ENCODE measurements around the gene ARL4A. TPM values are rescaled to one million over a fixed set of nuclear protein-coding genes. Genes with fewer than 3 reads are reported as not detected.

ARL4A gene
- total and polyA plus RNA-seq, 9 of the 15 experiments (the other 6 are each of a cell fraction or from before 2014, with no cell fraction given) = 118 to 688 (median 172) TPM

- 0 out of 6 replicates have a peak, but pooled peaks of 1 of the 3 experiments have one; percentile 21 for TF ChIP-seq ZBTB11 (CRISPR knock-in tag; IDR thresholded peaks at IDR 0.05)
- no peak for TF ChIP-seq ESRRB (CRISPR knock-in tag; IDR thresholded peaks at IDR 0.05; ENCODE audit: borderline replicate concordance)
- peak; percentile 9; the same call in 1 of the 2 replicates for TF ChIP-seq NR2C1 (IDR thresholded peaks at IDR 0.05)
- no peak for TF ChIP-seq NR2C1 (tag; IDR thresholded peaks at IDR 0.05)
- peak; percentile 82 for TF ChIP-seq ZNF384 (IDR thresholded peaks at IDR 0.05; ENCODE audit: low read depth, low read length)
- TF ChIP-seq SMARCE1 (IDR thresholded peaks at IDR 0.05) = peak; percentile 50; the same call in 1 of the 2 replicates
- TF ChIP-seq, protein P1, sequence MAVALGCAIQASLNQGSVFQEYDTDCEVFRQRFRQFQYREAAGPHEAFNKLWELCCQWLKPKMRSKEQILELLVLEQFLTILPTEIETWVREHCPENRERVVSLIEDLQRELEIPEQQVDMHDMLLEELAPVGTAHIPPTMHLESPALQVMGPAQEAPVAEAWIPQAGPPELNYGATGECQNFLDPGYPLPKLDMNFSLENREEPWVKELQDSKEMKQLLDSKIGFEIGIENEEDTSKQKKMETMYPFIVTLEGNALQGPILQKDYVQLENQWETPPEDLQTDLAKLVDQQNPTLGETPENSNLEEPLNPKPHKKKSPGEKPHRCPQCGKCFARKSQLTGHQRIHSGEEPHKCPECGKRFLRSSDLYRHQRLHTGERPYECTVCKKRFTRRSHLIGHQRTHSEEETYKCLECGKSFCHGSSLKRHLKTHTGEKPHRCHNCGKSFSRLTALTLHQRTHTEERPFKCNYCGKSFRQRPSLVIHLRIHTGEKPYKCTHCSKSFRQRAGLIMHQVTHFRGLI (CRISPR knock-in tag; IDR thresholded peaks at IDR 0.05) = no peak
- peak; percentile 44; the same call in 1 of the 2 replicates for TF ChIP-seq ZNF121 (CRISPR knock-in tag; conservative IDR thresholded peaks at IDR 0.05)
- TF ChIP-seq MEF2D (tag; conservative IDR thresholded peaks at IDR 0.05; ENCODE audit: low read depth) = peak; percentile 56; the same call in 1 of the 2 replicates
- TF ChIP-seq ZNF174 (CRISPR knock-in tag; IDR thresholded peaks at IDR 0.05) = no peak
- TF ChIP-seq ZNF436 (CRISPR knock-in tag; IDR thresholded peaks at IDR 0.05) = no peak
- TF ChIP-seq GABPA (tag; conservative IDR thresholded peaks at IDR 0.05; ENCODE audit: low read depth) = no peak
- no peak for TF ChIP-seq ZNF76 (CRISPR knock-in tag; IDR thresholded peaks at IDR 0.05; ENCODE audit: borderline replicate concordance)
- peak; percentile 45; the same call in 1 of the 2 replicates for TF ChIP-seq SMAD4 (CRISPR knock-in tag; conservative IDR thresholded peaks at IDR 0.05)
- TF ChIP-seq CBX5 (IDR thresholded peaks at IDR 0.05; ENCODE audit: borderline replicate concordance, low read depth) = no peak
- no peak for TF ChIP-seq SP2 (IDR thresholded peaks at IDR 0.05; ENCODE audit: extremely low read depth, low read depth, low read length, poor library complexity, severe bottlenecking)
- no peak for TF ChIP-seq NFE2 (IDR thresholded peaks at IDR 0.05; ENCODE audit: low read depth)
- TF ChIP-seq TOE1 (IDR thresholded peaks at IDR 0.05; ENCODE audit: borderline replicate concordance) = no peak
- TF ChIP-seq TOE1 (CRISPR knock-in tag; IDR thresholded peaks at IDR 0.05; ENCODE audit: borderline replicate concordance, low read depth) = no peak
- TF ChIP-seq MYC (IDR thresholded peaks at IDR 0.05; ENCODE audit: low read depth, low read length) = no peak
- TF ChIP-seq MYC (CRISPR knock-in tag; IDR thresholded peaks at IDR 0.05; ENCODE audit: borderline replicate concordance, low read depth) = no peak
- TF ChIP-seq MYBL2 (IDR thresholded peaks at IDR 0.05; ENCODE audit: low read depth) = no peak
- TF ChIP-seq MYBL2 (CRISPR knock-in tag; IDR thresholded peaks at IDR 0.05; ENCODE audit: borderline replicate concordance) = no peak
- no peak for TF ChIP-seq FOXK2 (conservative IDR thresholded peaks at IDR 0.05 in 1 of 2, IDR thresholded peaks at IDR 0.05 in 1 of 2; ENCODE audit: low read depth in 2 of 2)
- no peak for TF ChIP-seq XRCC5 (IDR thresholded peaks at IDR 0.05; ENCODE audit: low read depth, low read length)
Observed at GRCh38 chr7:12725575-12726316, 38.3 kb downstream of the ARL4A start (continued).
